Adipocyte (in vitro differentiated cells): ENCODE measurements around the gene SPG11.
A peak's percentile ranks its signal among the peaks of the same experiment; 100 is the strongest.
"Not testable (repeated sequence)": the region's sequence is repeated elsewhere in the genome, so short reads cannot be mapped to it uniquely, and the experiment has no call there.

Source experiments
- DNase-seq: peaks from one replicate; pipeline ENCODE4 v3.0.0-alpha.2; 2015; ENCODE audit warnings: low read depth
- H3K27me3 ChIP-seq: replicated peaks from 2 replicates; pipeline ENCODE4 v1.7.0; 2013; ENCODE audit warnings: mild to moderate bottlenecking, low read length, moderate library complexity; ENCODE audit not compliant: control insufficient read depth, insufficient read depth
- H3K36me3 ChIP-seq: 2 replicates; pipeline ENCODE4 v1.7.0; 2013; ENCODE audit warnings: low read length, mild to moderate bottlenecking, moderate library complexity; ENCODE audit not compliant: control insufficient read depth, insufficient read depth, severe bottlenecking
- H3K4me1 ChIP-seq: 2 replicates; pipeline ENCODE4 v1.7.0; 2013; ENCODE audit warnings: mild to moderate bottlenecking, low read length, moderate library complexity; ENCODE audit not compliant: control insufficient read depth, insufficient read depth
- H3K4me3 ChIP-seq: 2 replicates; pipeline ENCODE4 v1.7.0; 2013; ENCODE audit warnings: mild to moderate bottlenecking, low read length, moderate library complexity
- H3K9ac ChIP-seq: 2 replicates; pipeline ENCODE4 v1.7.0; 2013; ENCODE audit warnings: mild to moderate bottlenecking, low read length, moderate library complexity
- H3K9me3 ChIP-seq: 2 replicates; pipeline ENCODE4 v1.7.0; 2013; ENCODE audit warnings: mild to moderate bottlenecking, low read length, moderate library complexity; ENCODE audit not compliant: control insufficient read depth

Gene SPG11

DNA sequence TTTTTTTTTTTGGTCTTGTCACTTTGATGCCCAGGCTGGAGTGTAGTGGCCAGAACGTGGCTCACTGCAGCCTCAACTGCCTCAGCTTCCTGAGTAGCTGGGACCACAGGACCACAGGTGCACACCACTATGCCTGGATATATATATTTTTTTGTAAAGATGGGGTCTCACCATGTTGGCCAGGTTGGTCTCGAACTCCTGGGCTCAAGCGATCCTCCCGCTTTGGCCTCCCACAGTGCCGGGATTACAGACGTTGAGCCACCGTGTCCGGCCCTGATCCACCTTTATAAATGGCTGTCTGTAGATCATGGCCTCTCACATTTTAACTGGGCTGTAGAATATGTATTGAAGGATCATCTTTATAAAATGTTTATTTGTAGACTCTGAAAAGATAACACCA is 128.4 kb downstream of the SPG11 start:
- no peak overlapping the region for H3K9ac ChIP-seq
- no peak for DNase-seq
- H3K4me3 ChIP-seq = peak overlapping the region; percentile 95
- H3K27me3 ChIP-seq = no peaks in the 10 kb centered on the region
- H3K9me3 ChIP-seq = no peaks in the 10 kb centered on the region
- peaks cover 25% of the 10 kb centered on the region for H3K4me1 ChIP-seq
- peaks cover 16% of the 10 kb centered on the region for H3K36me3 ChIP-seq

DNA sequence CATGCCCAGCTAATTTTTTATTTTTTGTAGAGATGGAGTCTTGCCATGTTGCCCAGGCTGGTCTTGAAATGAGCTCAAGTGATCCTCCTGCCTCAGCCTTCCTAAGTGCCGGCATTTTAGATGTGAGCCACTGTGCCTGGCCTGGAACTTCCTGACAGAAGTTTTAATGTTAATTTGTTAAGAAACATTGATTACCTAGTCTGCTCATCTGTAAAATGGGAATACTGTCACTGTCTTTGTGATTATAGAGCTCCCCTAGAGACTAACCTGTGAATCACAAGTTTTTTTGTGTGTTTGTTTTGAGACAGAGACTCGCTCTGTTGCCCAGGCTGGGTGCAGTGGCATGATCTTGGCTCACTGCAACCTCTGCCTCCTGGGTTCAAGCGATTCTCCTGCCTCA is 130.8 kb downstream of the SPG11 start:
- peaks cover 10% of the 10 kb centered on the region for H3K36me3 ChIP-seq
- peaks cover 18% of the 10 kb centered on the region for H3K4me1 ChIP-seq
- no peak for DNase-seq
- no peak overlapping the region for H3K9ac ChIP-seq
- no peaks in the 10 kb centered on the region for H3K9me3 ChIP-seq
- no peak overlapping the region for H3K4me3 ChIP-seq
- H3K27me3 ChIP-seq = no peaks in the 10 kb centered on the region

DNA sequence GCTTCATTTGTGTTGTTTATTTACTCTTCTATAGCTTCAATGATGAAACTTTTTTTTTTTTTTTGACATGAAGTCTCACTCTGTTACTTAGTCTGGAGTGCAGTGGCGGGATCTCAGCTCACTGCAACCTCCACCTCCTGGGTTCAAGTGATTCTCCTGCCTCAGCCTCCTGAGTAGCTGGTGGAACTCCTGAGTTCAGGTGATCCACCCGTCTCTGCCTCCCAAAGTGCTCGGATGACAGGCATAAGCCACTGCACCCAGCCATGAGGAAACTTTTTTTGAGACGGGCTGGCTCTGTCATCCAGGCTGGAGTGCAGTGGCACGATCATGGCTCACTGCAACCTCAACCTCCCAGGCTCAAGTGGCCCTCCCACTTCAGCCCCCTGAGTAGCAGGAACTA is 131.2 kb downstream of the SPG11 start:
- not testable (repeated sequence) for DNase-seq, H3K4me3 ChIP-seq, H3K9me3 ChIP-seq, H3K27me3 ChIP-seq, H3K9ac ChIP-seq
- Histone ChIP-seq H3K36me3 (peaks cover 15% of the 10 kb centered on the region), H3K4me1 (peaks cover 17% of the 10 kb centered on the region)

DNA sequence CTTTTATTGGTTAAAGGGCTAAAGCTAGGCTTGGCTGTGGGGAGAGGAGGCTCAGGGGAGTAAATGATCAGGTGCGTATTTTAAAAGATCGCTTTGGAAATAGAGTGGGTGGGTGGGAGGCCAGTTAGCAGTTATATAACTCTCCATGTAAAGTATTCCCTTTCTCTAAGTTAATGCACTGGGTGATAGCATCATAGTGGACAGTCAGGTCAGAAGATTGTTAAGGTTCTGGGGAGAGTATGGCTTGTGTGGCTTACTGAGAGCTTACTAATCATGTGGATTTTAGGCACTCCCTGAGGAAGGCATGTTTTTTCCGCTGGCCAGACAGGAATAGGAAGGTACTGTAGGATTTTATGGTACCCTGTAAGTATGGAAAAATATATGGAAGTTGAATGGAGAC is 132.8 kb downstream of the SPG11 start:
- Histone ChIP-seq H3K36me3 (peaks cover 24% of the 10 kb centered on the region), H3K27me3 (no peaks in the 10 kb centered on the region), H3K9ac (no peak overlapping the region), H3K9me3 (no peaks in the 10 kb centered on the region), H3K4me3 (no peak overlapping the region), H3K4me1 (peaks cover 12% of the 10 kb centered on the region)
- DNase-seq = no peak

DNA sequence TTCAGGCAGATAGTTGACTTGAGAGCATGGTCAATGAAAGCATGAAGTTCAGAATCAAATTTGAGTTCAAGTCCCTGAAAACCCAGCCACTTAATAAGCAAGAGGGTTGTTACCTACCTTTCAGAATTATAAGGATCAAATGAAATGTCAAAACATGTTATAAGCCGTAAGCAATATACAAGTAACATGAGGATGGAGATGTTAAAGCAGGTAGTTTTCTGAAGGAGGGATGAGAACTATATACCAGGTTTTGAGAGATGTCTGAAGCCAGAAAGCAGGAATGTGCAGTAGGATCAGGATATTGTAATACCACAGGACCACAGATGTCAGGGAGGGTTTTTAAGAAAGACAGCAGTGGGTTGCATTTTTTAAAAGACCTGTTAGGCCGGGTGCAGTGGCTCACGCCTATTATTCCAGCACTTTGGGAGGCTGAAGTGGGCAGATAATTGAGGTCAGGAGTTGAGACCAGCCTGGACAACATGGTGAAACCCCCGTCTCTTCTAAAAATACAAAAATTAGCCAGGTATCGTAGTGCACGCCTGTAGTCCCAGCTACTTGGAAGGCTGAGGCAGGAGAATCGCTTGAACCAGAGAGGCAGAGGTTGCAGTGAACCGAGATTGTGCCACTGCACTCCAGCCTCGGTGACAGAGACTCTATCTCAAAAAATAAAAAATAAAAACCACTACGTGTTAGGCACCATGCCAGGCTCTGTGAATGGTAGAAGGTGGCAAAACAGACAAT is 133.4 kb downstream of the SPG11 start:
- Histone ChIP-seq H3K27me3 (no peaks in the 10 kb centered on the region), H3K4me1 (peaks cover 6% of the 10 kb centered on the region), H3K9me3 (no peaks in the 10 kb centered on the region), H3K4me3 (no peak overlapping the region), H3K9ac (no peak overlapping the region), H3K36me3 (peaks cover 30% of the 10 kb centered on the region)
- DNase-seq = no peak

DNA sequence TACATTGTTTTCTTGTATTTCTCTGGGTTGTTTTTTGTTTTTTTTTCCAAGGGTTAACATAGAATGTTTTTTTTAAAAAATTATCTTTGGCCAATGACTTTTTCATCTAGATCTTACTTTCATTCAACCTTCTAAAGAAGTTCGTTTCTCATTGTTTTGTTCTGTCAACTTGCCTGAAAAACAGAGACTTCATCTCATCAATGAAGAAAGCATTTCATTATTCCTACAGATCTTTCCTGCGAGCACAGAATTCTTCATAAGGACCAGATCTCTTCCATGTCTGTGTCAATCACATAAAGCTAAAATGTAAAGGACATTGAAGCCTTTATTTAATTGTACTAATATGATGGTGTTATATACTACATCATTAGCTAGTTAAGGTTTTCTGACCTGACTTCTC is 136.2 kb downstream of the SPG11 start:
- no peak for DNase-seq
- Histone ChIP-seq H3K9me3 (no peaks in the 10 kb centered on the region), H3K27me3 (no peaks in the 10 kb centered on the region), H3K4me1 (peaks cover 3% of the 10 kb centered on the region), H3K4me3 (no peak overlapping the region), H3K9ac (no peak overlapping the region), H3K36me3 (peaks cover 42% of the 10 kb centered on the region)

DNA sequence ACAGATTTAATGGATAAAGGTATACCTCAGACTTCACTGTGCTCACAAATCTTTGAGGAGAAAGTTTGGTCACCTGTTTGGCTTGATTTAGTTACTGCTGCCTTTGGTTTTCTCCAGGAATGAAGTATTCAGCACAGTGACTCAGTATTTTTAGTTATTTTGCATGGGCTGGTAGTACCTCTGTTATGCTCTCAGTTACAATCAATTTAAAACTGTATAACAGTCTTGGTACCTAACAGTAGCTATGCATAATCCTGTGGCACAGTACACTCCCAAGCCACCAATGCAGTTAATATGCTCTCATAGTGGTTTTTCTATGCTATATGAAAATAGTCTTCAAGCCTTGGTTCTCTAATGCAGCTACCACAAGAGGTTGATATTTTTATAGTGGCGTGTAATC is 138.4 kb downstream of the SPG11 start:
- Histone ChIP-seq H3K9ac (no peak overlapping the region), H3K9me3 (no peaks in the 10 kb centered on the region), H3K27me3 (no peaks in the 10 kb centered on the region), H3K36me3 (peaks cover 45% of the 10 kb centered on the region), H3K4me1 (peaks cover 3% of the 10 kb centered on the region), H3K4me3 (no peak overlapping the region)
- DNase-seq = no peak

DNA sequence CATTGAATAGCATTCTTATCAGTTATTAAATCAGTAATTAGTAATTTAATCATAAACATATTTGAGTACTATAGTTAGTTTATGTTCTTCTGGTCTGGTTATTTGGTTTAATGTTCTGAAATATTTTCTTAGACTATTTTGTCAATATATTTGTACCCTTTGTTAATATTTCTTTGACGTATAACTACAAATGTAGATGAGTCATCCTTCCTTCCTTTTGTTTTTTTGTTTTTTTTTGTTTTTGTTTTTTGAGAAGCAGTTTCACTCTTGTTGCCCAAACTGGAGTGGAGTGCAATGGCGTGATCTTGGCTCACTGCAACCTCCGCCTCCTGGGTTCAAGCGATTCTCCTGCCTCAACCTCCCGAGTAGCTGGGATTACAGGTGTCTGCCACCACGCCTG is 143.9 kb downstream of the SPG11 start:
- Histone ChIP-seq H3K4me1 (no peaks in the 10 kb centered on the region), H3K36me3 (peaks cover 34% of the 10 kb centered on the region), H3K9me3 (no peaks in the 10 kb centered on the region), H3K4me3 (no peak overlapping the region), H3K9ac (no peak overlapping the region), H3K27me3 (no peaks in the 10 kb centered on the region)
- DNase-seq = no peak

DNA sequence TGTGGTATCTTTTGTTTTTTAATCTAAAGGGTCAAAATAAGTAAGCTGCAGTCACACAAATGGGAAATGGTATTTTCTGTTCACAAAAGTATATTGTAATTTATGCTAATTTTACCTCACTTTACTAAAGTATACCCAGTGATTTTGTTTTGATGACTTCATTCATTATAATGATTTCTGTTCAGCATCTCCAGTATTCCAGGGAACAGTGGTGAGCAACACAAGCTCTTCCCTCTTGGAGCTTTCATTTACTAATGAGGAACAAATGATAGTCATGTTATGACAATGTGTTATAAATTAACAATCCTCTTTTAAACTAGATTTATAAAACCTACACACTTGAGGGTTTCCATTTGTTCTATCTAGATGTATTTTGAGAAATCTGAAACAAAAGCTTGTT is 147.0 kb downstream of the SPG11 start:
- no peak overlapping the region for H3K4me3 ChIP-seq
- H3K9ac ChIP-seq = no peak overlapping the region
- peaks cover 18% of the 10 kb centered on the region for H3K36me3 ChIP-seq
- no peak for DNase-seq
- H3K27me3 ChIP-seq = no peaks in the 10 kb centered on the region
- H3K4me1 ChIP-seq = no peaks in the 10 kb centered on the region
- no peaks in the 10 kb centered on the region for H3K9me3 ChIP-seq
